SK-N-SH treated with all-trans-retinoic acid at 6 μM for 48 hours (cell line): ENCODE results near the gene DLG2.
A peak's percentile ranks its signal among the peaks of the same experiment; 100 is the strongest.

Source experiments
- ATAC-seq: fragments of 200-7000 bp; cut with Tn5 transposase; 3 replicates; pipeline ENCODE4 v1.9.1; 2020; ENCODE audit warnings: mild to moderate bottlenecking, moderate library complexity
- ARNTL ChIP-seq: fragments of 450-650 bp; formaldehyde crosslinking; IDR thresholded peaks from 2 replicates; pipeline ENCODE4 v1.5.0; 2020; ENCODE audit warnings: low read depth, mild to moderate bottlenecking, moderate library complexity, borderline replicate concordance
- CREB5 ChIP-seq: fragments of 250-450 bp; sonication (Bioruptor Pico); IDR thresholded peaks from 2 replicates; pipeline ENCODE4 v1.5.1; 2020; ENCODE audit warnings: low read depth, mild to moderate bottlenecking, moderate library complexity
- CSDC2 ChIP-seq: fragments of 250-450 bp; sonication (Bioruptor Pico); IDR thresholded peaks from 2 replicates; pipeline ENCODE4 v1.5.0; 2020; ENCODE audit warnings: mild to moderate bottlenecking, moderate library complexity
- ESRRG ChIP-seq: fragments of 250-450 bp; sonication (Bioruptor Pico); IDR thresholded peaks from 2 replicates; pipeline ENCODE4 v1.6.1; 2021; ENCODE audit warnings: mild to moderate bottlenecking
- GLIS3 ChIP-seq: fragments of 250-450 bp; sonication (Bioruptor Pico); IDR thresholded peaks from 2 replicates; pipeline ENCODE4 v1.5.0; 2020; ENCODE audit warnings: mild to moderate bottlenecking, moderate library complexity
- ISL1 ChIP-seq: fragments of 250-450 bp; sonication (Bioruptor Pico); IDR thresholded peaks from 2 replicates; pipeline ENCODE4 v2.1.2; 2022; ENCODE audit warnings: mild to moderate bottlenecking, moderate library complexity
- POU6F1 ChIP-seq: fragments of 250-450 bp; sonication (Bioruptor Pico); IDR thresholded peaks from 2 replicates; pipeline ENCODE4 v1.8.0; 2021; ENCODE audit warnings: low read depth, mild to moderate bottlenecking, moderate library complexity, borderline replicate concordance
- PPARA ChIP-seq: fragments of 250-450 bp; sonication (Bioruptor Pico); IDR thresholded peaks from 2 replicates; pipeline ENCODE4 v1.5.0; 2020; ENCODE audit warnings: mild to moderate bottlenecking, borderline replicate concordance
- RARB ChIP-seq: fragments of 250-450 bp; sonication (Bioruptor Pico); IDR thresholded peaks from 2 replicates; pipeline ENCODE4 v1.8.0; 2021; ENCODE audit warnings: mild to moderate bottlenecking, moderate library complexity
- TCF4 ChIP-seq: fragments of 250-450 bp; sonication (Bioruptor Pico); IDR thresholded peaks from 2 replicates; pipeline ENCODE4 v1.8.0; 2021; ENCODE audit warnings: mild to moderate bottlenecking, moderate library complexity, borderline replicate concordance
- TOX ChIP-seq: fragments of 250-450 bp; sonication (Bioruptor Pico); IDR thresholded peaks from 2 replicates; pipeline ENCODE4 v1.8.0; 2021; ENCODE audit warnings: mild to moderate bottlenecking, moderate library complexity, borderline replicate concordance
- ZC3H10 ChIP-seq: fragments of 250-450 bp; sonication (Bioruptor Pico); IDR thresholded peaks from 2 replicates; pipeline ENCODE4 v1.5.1; 2021; ENCODE audit warnings: mild to moderate bottlenecking, moderate library complexity
- ZFP3 ChIP-seq: fragments of 250-450 bp; sonication (Bioruptor Pico); IDR thresholded peaks from 2 replicates; pipeline ENCODE4 v1.5.0; 2020; ENCODE audit warnings: mild to moderate bottlenecking, moderate library complexity
- ZFP30 ChIP-seq: fragments of 450-650 bp; formaldehyde crosslinking; IDR thresholded peaks from 2 replicates; pipeline ENCODE4 v1.5.0; 2022; ENCODE audit warnings: mild to moderate bottlenecking, moderate library complexity
- ZNF565 ChIP-seq: fragments of 450-650 bp; formaldehyde crosslinking; conservative IDR thresholded peaks from 2 replicates; pipeline ENCODE4 v1.5.0; 2020; ENCODE audit warnings: low read depth, mild to moderate bottlenecking, moderate library complexity
- ZNF8 ChIP-seq: fragments of 450-650 bp; formaldehyde crosslinking; IDR thresholded peaks from 2 replicates; pipeline ENCODE4 v1.5.0; 2020; ENCODE audit warnings: mild to moderate bottlenecking, moderate library complexity
- TF ChIP-seq, protein P1 (sequence below): fragments of 250-450 bp; sonication (Bioruptor Pico); IDR thresholded peaks from 2 replicates; pipeline ENCODE4 v1.8.0; 2020; ENCODE audit warnings: mild to moderate bottlenecking, moderate library complexity, borderline replicate concordance
- TF ChIP-seq, protein P2 (sequence below): fragments of 250-450 bp; sonication (Bioruptor Pico); IDR thresholded peaks from 2 replicates; pipeline ENCODE4 v1.5.0; 2020; ENCODE audit warnings: mild to moderate bottlenecking, moderate library complexity
- TF ChIP-seq, protein P3 (sequence below): fragments of 250-450 bp; sonication (Bioruptor Pico); IDR thresholded peaks from 2 replicates; pipeline ENCODE4 v1.5.1; 2021; ENCODE audit warnings: mild to moderate bottlenecking, moderate library complexity

The DLG2 gene

DNA sequence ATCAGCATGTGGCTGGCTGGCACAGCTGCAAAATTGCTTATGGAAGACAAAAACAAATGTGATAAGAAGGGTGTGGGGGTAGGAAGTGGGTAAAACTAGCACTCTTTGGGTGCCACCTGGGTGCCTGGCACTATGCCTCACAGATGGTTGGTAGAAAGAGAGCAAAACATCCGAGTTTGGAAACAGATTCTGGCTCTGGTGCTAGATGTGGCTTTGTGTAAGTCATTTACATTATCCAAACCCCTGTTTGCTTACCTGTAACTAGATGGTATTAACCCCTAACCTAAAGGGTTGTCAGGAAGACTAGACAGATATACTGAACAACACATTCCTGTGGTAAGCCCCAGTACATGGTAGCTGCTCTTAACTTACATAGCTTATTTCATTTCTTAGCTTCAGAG, 905.6 kb downstream of the DLG2 start (continued):
- TF ChIP-seq, protein P1, sequence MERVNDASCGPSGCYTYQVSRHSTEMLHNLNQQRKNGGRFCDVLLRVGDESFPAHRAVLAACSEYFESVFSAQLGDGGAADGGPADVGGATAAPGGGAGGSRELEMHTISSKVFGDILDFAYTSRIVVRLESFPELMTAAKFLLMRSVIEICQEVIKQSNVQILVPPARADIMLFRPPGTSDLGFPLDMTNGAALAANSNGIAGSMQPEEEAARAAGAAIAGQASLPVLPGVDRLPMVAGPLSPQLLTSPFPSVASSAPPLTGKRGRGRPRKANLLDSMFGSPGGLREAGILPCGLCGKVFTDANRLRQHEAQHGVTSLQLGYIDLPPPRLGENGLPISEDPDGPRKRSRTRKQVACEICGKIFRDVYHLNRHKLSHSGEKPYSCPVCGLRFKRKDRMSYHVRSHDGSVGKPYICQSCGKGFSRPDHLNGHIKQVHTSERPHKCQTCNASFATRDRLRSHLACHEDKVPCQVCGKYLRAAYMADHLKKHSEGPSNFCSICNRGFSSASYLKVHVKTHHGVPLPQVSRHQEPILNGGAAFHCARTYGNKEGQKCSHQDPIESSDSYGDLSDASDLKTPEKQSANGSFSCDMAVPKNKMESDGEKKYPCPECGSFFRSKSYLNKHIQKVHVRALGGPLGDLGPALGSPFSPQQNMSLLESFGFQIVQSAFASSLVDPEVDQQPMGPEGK (CRISPR knock-in tag), result no peak
- no peak for TF ChIP-seq PPARA (CRISPR knock-in tag)
- TF ChIP-seq RARB (CRISPR knock-in tag), result no peak
- no peak for TF ChIP-seq GLIS3 (CRISPR knock-in tag)

DNA sequence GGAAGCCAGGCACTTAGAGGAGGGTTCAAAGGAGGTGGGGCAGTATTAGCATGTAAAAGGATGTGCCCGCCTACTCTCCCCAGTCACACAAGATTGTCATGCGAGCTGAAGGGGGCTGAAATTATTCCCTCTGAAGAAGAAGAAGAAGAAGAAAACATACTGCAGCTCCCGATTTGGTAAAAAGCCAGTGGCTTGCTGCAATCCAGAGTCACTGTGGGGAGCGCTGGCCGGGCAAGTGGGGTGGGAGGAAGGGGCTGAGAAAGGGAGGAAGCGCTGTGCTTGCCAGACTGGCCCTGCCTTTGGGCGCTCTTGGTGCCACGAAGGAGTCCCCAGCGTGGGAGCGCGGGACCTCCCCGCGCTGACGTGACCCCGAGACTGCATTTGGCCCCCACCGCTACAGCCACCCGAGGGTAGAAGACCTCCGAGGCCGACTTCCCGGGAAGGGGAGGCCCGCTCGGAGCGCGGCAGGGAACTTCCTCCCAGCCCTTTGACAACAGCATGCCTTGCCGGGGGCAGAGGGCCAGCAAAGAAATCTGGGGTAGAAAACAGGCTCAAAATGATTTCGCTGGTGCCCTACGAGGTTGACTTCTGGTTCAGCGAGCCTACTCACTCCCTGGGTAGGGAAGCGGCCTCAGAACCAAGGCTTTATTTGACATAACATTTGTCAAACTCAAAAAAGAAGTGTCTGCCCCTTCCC, 906.3 kb downstream of the DLG2 start:
- no peak for TF ChIP-seq GLIS3 (CRISPR knock-in tag)
- TF ChIP-seq POU6F1 (CRISPR knock-in tag), result no peak
- no peak for TF ChIP-seq ZFP30 (CRISPR knock-in tag)
- no peak for TF ChIP-seq ZNF565 (CRISPR knock-in tag)
- no peak for TF ChIP-seq ZFP3
- TF ChIP-seq TOX (CRISPR knock-in tag), result no peak
- no peak for TF ChIP-seq ESRRG (CRISPR knock-in tag)
- no peak for TF ChIP-seq CSDC2 (CRISPR knock-in tag)
- TF ChIP-seq ZC3H10, result no peak
- no peak for TF ChIP-seq ISL1 (CRISPR knock-in tag)
- no peak for TF ChIP-seq PPARA (CRISPR knock-in tag)
- TF ChIP-seq, protein P2, sequence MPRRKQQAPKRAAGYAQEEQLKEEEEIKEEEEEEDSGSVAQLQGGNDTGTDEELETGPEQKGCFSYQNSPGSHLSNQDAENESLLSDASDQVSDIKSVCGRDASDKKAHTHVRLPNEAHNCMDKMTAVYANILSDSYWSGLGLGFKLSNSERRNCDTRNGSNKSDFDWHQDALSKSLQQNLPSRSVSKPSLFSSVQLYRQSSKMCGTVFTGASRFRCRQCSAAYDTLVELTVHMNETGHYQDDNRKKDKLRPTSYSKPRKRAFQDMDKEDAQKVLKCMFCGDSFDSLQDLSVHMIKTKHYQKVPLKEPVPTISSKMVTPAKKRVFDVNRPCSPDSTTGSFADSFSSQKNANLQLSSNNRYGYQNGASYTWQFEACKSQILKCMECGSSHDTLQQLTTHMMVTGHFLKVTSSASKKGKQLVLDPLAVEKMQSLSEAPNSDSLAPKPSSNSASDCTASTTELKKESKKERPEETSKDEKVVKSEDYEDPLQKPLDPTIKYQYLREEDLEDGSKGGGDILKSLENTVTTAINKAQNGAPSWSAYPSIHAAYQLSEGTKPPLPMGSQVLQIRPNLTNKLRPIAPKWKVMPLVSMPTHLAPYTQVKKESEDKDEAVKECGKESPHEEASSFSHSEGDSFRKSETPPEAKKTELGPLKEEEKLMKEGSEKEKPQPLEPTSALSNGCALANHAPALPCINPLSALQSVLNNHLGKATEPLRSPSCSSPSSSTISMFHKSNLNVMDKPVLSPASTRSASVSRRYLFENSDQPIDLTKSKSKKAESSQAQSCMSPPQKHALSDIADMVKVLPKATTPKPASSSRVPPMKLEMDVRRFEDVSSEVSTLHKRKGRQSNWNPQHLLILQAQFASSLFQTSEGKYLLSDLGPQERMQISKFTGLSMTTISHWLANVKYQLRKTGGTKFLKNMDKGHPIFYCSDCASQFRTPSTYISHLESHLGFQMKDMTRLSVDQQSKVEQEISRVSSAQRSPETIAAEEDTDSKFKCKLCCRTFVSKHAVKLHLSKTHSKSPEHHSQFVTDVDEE (CRISPR knock-in tag), result no peak
- TF ChIP-seq ARNTL (CRISPR knock-in tag), result no peak
- TF ChIP-seq, protein P1 (CRISPR knock-in tag), result no peak
- TF ChIP-seq RARB (CRISPR knock-in tag), result no peak
- TF ChIP-seq, protein P3, sequence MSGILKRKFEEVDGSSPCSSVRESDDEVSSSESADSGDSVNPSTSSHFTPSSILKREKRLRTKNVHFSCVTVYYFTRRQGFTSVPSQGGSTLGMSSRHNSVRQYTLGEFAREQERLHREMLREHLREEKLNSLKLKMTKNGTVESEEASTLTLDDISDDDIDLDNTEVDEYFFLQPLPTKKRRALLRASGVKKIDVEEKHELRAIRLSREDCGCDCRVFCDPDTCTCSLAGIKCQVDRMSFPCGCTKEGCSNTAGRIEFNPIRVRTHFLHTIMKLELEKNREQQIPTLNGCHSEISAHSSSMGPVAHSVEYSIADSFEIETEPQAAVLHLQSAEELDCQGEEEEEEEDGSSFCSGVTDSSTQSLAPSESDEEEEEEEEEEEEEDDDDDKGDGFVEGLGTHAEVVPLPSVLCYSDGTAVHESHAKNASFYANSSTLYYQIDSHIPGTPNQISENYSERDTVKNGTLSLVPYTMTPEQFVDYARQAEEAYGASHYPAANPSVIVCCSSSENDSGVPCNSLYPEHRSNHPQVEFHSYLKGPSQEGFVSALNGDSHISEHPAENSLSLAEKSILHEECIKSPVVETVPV (CRISPR knock-in tag), result no peak
- no peak for TF ChIP-seq TCF4
- TF ChIP-seq CREB5 (CRISPR knock-in tag), result no peak
- TF ChIP-seq ZNF8 (CRISPR knock-in tag), result no peak
- peak; percentile 32; the same call in 1 of the 3 replicates for ATAC-seq
